Panc1 (cell line): ENCODE results near the gene GRPR. TPM values are rescaled to one million over a fixed set of nuclear protein-coding genes. Genes with fewer than 3 reads are reported as not detected.
"Not testable (repeated sequence)": the region's sequence is repeated elsewhere in the genome, so short reads cannot be mapped to it uniquely, and the experiment has no call there.

Experiments
- ATAC-seq: fragments of 200-7000 bp; cut with Tn5 transposase; 2 replicates; pipeline ENCODE4 v1.9.1; 2020; ENCODE audit warnings: mild to moderate bottlenecking, moderate library complexity
- BruUV-seq: library from RNA; stranded (reverse); fragments of 400-500 nt; replicated peaks from 2 replicates; lab custom pipeline; 2021; lab: Mats Ljungman, UMichigan
- CTCF ChIA-PET: fragments of 300-600 bp; sonication (Branson Sonifier 250); formaldehyde crosslinking; loops from one replicate; lab custom pipeline; 2022; ENCODE audit warnings: antibody characterized with exemption; lab: Charles Lee
- POLR2A ChIA-PET: fragments of 300-600 bp; sonication (Branson Sonifier 250); formaldehyde crosslinking; loops from one replicate; lab custom pipeline; 2022; ENCODE audit warnings: antibody characterized with exemption; lab: Charles Lee
- DNase-seq: peaks from one replicate; pipeline ENCODE4 v3.0.0-alpha.2; 2010; ENCODE audit warnings: low read depth, low spot score
- H3K27ac ChIP-seq: 2 replicates; pipeline ENCODE4 v1.5.1; 2011; ENCODE audit warnings: mild to moderate bottlenecking, low read length, inconsistent platforms
- H3K27me3 ChIP-seq: fragments of 200-500 bp; sonication (Bioruptor generic); 2 replicates; pipeline ENCODE4 v1.6.0; 2014; ENCODE audit warnings: low read length, inconsistent platforms; ENCODE audit not compliant: control insufficient read depth, insufficient read depth
- H3K36me3 ChIP-seq: fragments of 200-500 bp; sonication (Bioruptor generic); 2 replicates; pipeline ENCODE4 v1.5.1; 2014; ENCODE audit warnings: inconsistent platforms, mild to moderate bottlenecking, low read length, moderate library complexity; ENCODE audit not compliant: control insufficient read depth, insufficient read depth
- H3K4me1 ChIP-seq: 2 replicates; pipeline ENCODE4 v1.5.1; 2011; ENCODE audit warnings: inconsistent platforms, mild to moderate bottlenecking, low read length, moderate library complexity; ENCODE audit not compliant: control insufficient read depth, insufficient read depth
- H3K4me3 ChIP-seq, 2 experiments: 2 replicates each; pipeline ENCODE4 v1.5.1; 2011 to 2012; ENCODE audit warnings: low read depth in 2 of 2, low read length in 2 of 2, mild to moderate bottlenecking in 2 of 2, inconsistent platforms in 1 of 2, moderate library complexity in 1 of 2
- H3K9me3 ChIP-seq: fragments of 200-500 bp; sonication (Bioruptor generic); 2 replicates; pipeline ENCODE4 v1.5.1; 2014; ENCODE audit warnings: low read depth, mild to moderate bottlenecking, inconsistent platforms, low read length, moderate library complexity; ENCODE audit not compliant: control insufficient read depth, insufficient read depth
- POLR2AphosphoS5 ChIP-seq: IDR thresholded peaks from 2 replicates; pipeline ENCODE4 v1.6.1; 2012; ENCODE audit warnings: mild to moderate bottlenecking, low read depth, low read length, moderate library complexity
- SIN3A ChIP-seq: IDR thresholded peaks from 2 replicates; pipeline ENCODE4 v1.6.1; 2012; ENCODE audit warnings: low read depth, mild to moderate bottlenecking, low read length, moderate library complexity, borderline replicate concordance; ENCODE audit not compliant: insufficient read depth
- TCF7L2 ChIP-seq: IDR thresholded peaks from 2 replicates; pipeline ENCODE4 v1.6.1; 2011; ENCODE audit warnings: mild to moderate bottlenecking, low read depth, low read length, inconsistent platforms
- in situ Hi-C: cut with HindIII; loops from 2 replicates; pipeline ENCODE4 v1.10.0; 2016; ENCODE audit warnings: low sequenced_read_pairs, low pct_unique_long_range_greater_than_20kb
- intact Hi-C: fragments of 100-400 bp; cut with micrococcal nuclease; formaldehyde crosslinking; loops from one replicate; pipeline ENCODE4 v1.10.0; 2022; ENCODE audit not compliant: unreplicated experiment
- total RNA-seq: library from RNA; stranded (reverse); gene quantifications from one replicate; pipeline ENCODE4 v1.2.1, GENCODE V29; 2021; ENCODE audit not compliant: unreplicated experiment
- TF ChIP-seq, protein P1 (sequence below): fragments of 450-650 bp; IDR thresholded peaks from 2 replicates; pipeline ENCODE4 v1.5.1; 2017; ENCODE audit warnings: mild to moderate bottlenecking
- TF ChIP-seq, protein P2 (sequence below), 2 experiments: IDR thresholded peaks; 2 replicates each; pipeline ENCODE4 v1.6.1; 2011 to 2012; ENCODE audit warnings: low read depth in 2 of 2, control low read depth in 1 of 2, low read length in 1 of 2, mild to moderate bottlenecking in 1 of 2, moderate library complexity in 1 of 2; ENCODE audit not compliant: insufficient read depth in 1 of 2

Gene GRPR
- total RNA-seq, 1 experiment from 2014 or later: not detected

DNA sequence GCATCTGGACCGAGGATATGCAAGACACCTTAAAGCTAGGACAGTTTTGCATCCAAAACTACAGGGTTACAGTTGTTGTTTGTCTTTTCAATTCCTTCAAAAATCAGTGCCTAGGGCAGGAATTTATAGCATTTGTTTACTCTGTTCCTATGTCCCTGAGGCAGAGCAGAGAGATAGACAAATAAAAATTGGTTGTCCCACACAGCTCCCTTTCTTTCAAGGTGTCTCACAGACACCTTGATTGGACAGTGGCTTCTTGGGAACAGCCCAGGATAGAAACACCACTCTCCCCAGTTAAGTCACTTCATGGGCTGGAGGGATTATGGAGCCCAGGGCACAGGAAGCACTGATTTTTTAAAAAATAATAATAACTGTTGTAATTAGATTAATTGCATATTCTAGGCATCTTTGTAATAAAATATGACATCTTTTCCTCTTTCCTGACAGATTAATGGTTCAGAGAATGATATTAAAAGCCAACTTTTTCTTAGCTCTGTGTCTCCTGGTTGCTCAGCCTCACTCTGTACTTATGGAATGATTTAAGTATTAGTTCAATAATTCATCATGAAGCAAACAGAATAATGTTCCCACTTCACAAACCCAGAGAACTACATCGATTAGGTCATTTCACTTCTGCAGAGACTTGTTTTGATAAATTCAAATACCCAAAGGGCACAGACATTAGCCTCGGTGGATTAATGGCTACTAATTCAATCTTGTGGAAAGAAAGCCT lies 52.1 kb downstream of the GRPR start:
- ChIA-PET POLR2A (no interaction called here), CTCF (no interaction called here)
- Histone ChIP-seq H3K27ac (no peak overlapping the region), H3K4me3 (no peak overlapping the region), H3K27me3 (no peaks in the 10 kb centered on the region), H3K4me1 (no peaks in the 10 kb centered on the region), H3K9me3 (no peaks in the 10 kb centered on the region), H3K36me3 (no peaks in the 10 kb centered on the region)
- intact Hi-C loops: no loop called here
- ATAC-seq (no peak), DNase-seq (no peak)
- TF ChIP-seq SIN3A: no peak
- no TSS peak for BruUV-seq
- in situ Hi-C loops: no loop called here

DNA sequence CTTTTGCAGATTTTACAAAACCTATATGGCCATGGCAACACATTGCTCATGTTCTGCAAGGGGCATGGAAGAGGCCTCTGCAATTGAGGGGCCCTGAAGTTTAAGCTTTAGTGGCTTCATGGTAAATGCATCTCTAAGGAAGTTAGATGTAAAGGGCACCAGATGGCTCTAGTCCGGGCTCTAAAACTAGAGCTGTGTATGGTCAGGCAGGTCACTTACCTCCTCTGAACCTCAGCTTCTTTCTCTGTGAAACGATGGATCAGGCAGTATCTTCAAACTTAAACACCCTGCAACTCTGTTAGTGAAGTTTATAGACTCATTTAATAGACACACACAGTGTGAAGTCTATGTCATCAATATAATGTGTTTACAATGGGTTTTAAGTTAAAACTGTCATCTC lies 53.9 kb downstream of the GRPR start:
- Histone ChIP-seq H3K36me3 (no peaks in the 10 kb centered on the region), H3K4me3 (no peak overlapping the region), H3K9me3 (no peaks in the 10 kb centered on the region), H3K27ac (no peak overlapping the region), H3K27me3 (no peaks in the 10 kb centered on the region), H3K4me1 (no peaks in the 10 kb centered on the region)
- DNase-seq (no peak), ATAC-seq (no peak)
- ChIA-PET CTCF (no interaction called here), POLR2A (no interaction called here)
- BruUV-seq: no TSS peak
- in situ Hi-C loops: no loop called here
- TF ChIP-seq POLR2AphosphoS5 (no peak), TCF7L2 (no peak)
- intact Hi-C loops: no loop called here

DNA sequence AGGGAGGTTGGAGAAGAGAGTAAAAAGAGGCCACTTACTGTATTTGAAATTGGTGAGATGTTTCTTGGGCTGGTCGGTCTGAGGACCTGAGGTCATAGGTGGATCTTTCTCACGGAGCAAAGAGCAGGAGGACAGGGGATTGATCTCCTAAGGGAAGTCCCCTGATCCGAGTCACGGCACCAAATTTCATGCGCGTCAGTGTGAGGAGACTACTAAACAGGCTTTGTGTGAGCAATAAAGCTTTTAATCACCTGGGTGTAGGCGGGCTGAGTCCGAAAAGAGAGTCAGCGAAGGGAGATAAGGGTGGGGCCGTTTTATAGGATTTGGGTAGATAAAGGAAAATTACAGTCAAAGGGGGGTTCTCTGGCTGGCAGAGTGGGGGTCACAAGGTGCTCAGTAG lies 60.5 kb downstream of the GRPR start:
- ATAC-seq, H3K4me3 ChIP-seq, H3K27ac ChIP-seq, BruUV-seq, POLR2A ChIA-PET, DNase-seq, intact Hi-C loops, H3K9me3 ChIP-seq, CTCF ChIA-PET, H3K36me3 ChIP-seq, in situ Hi-C loops, H3K4me1 ChIP-seq, H3K27me3 ChIP-seq: not testable (repeated sequence)

DNA sequence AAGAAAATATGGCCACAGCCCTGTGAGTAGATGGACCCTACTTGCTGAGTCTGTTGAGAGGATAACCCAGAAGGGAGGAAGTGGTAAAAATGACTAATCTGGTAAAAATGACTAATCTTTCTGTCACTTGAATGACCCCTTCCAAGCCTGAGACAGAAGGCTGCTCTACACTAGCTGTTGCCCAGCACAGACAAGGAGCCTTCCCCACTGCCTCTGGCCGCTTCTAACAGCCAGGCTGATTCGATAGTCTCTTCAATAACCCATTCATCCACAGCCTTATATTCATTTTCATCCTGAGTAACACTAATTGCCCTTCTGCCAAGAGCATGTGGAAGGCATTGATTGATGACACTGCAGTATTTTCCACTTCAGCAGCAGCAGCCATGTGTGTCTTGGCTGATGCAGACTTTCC lies 62.4 kb downstream of the GRPR start:
- in situ Hi-C loops: no loop called here
- ChIA-PET POLR2A (no interaction called here), CTCF (no interaction called here)
- DNase-seq (no peak), ATAC-seq (no peak)
- Histone ChIP-seq H3K4me3 (no peak overlapping the region), H3K4me1 (no peaks in the 10 kb centered on the region), H3K9me3 (no peaks in the 10 kb centered on the region), H3K27me3 (no peaks in the 10 kb centered on the region), H3K27ac (no peak overlapping the region), H3K36me3 (no peaks in the 10 kb centered on the region)
- intact Hi-C loops: no loop called here
- TF ChIP-seq SIN3A (no peak), TCF7L2 (no peak), POLR2AphosphoS5 (no peak)
- TF ChIP-seq, protein P1, sequence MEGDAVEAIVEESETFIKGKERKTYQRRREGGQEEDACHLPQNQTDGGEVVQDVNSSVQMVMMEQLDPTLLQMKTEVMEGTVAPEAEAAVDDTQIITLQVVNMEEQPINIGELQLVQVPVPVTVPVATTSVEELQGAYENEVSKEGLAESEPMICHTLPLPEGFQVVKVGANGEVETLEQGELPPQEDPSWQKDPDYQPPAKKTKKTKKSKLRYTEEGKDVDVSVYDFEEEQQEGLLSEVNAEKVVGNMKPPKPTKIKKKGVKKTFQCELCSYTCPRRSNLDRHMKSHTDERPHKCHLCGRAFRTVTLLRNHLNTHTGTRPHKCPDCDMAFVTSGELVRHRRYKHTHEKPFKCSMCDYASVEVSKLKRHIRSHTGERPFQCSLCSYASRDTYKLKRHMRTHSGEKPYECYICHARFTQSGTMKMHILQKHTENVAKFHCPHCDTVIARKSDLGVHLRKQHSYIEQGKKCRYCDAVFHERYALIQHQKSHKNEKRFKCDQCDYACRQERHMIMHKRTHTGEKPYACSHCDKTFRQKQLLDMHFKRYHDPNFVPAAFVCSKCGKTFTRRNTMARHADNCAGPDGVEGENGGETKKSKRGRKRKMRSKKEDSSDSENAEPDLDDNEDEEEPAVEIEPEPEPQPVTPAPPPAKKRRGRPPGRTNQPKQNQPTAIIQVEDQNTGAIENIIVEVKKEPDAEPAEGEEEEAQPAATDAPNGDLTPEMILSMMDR: no peak
- TF ChIP-seq, protein P2, sequence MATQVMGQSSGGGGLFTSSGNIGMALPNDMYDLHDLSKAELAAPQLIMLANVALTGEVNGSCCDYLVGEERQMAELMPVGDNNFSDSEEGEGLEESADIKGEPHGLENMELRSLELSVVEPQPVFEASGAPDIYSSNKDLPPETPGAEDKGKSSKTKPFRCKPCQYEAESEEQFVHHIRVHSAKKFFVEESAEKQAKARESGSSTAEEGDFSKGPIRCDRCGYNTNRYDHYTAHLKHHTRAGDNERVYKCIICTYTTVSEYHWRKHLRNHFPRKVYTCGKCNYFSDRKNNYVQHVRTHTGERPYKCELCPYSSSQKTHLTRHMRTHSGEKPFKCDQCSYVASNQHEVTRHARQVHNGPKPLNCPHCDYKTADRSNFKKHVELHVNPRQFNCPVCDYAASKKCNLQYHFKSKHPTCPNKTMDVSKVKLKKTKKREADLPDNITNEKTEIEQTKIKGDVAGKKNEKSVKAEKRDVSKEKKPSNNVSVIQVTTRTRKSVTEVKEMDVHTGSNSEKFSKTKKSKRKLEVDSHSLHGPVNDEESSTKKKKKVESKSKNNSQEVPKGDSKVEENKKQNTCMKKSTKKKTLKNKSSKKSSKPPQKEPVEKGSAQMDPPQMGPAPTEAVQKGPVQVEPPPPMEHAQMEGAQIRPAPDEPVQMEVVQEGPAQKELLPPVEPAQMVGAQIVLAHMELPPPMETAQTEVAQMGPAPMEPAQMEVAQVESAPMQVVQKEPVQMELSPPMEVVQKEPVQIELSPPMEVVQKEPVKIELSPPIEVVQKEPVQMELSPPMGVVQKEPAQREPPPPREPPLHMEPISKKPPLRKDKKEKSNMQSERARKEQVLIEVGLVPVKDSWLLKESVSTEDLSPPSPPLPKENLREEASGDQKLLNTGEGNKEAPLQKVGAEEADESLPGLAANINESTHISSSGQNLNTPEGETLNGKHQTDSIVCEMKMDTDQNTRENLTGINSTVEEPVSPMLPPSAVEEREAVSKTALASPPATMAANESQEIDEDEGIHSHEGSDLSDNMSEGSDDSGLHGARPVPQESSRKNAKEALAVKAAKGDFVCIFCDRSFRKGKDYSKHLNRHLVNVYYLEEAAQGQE (IDR thresholded peaks at IDR 0.05; ENCODE audit: insufficient read depth in 1 of 2, low read depth in 2 of 2, low read length in 1 of 2): no peak
- BruUV-seq: no TSS peak
